ENCODE data around the gene TRABD2B. TPM values are rescaled to one million over a fixed set of nuclear protein-coding genes. Genes with fewer than 3 reads are reported as not detected.

TRABD2B gene
- total RNA-seq, 1 donor from 2014 or later: 1.8 TPM

- Histone ChIP-seq H3K4me1 (no peaks in the 10 kb centered on the region), H3K9me3 (no peaks in the 10 kb centered on the region), H3K36me3 (no peaks in the 10 kb centered on the region), H3K27ac (no peak overlapping the region), H3K4me3 (no peak overlapping the region), H3K27me3 (ENCODE audit: low read depth) (no peaks in the 10 kb centered on the region)
- TF ChIP-seq CTCF (IDR thresholded peaks at IDR 0.05): no peak
- ATAC-seq (no peak), DNase-seq (no peak)
- intact Hi-C loops (cut with DNase I): no loop called here
Measured at GRCh38 chr1:47774986-47775834, 222.0 kb downstream of the TRABD2B start.

- H3K27ac ChIP-seq: no peak overlapping the region
- intact Hi-C loops (cut with DNase I): no loop called here
- H3K36me3 ChIP-seq: no peaks in the 10 kb centered on the region
- no peak for TF ChIP-seq CTCF (IDR thresholded peaks at IDR 0.05)
- DNase-seq (no peak), ATAC-seq (no peak)
- H3K27me3 ChIP-seq (ENCODE audit: low read depth): no peaks in the 10 kb centered on the region
- no peaks in the 10 kb centered on the region for H3K4me1 ChIP-seq
- no peaks in the 10 kb centered on the region for H3K9me3 ChIP-seq
- no peak overlapping the region for H3K4me3 ChIP-seq
Measured at GRCh38 chr1:47772960-47773682, 224.1 kb downstream of the TRABD2B start.

GRCh38 chr1:47772281-47772680 is 224.9 kb downstream of the TRABD2B start:
- no peak for TF ChIP-seq CTCF (IDR thresholded peaks at IDR 0.05)
- no peak overlapping the region for H3K4me3 ChIP-seq
- DNase-seq (peak; percentile 29), ATAC-seq (no peak)
- no peaks in the 10 kb centered on the region for H3K27me3 ChIP-seq (ENCODE audit: low read depth)
- H3K36me3 ChIP-seq: no peaks in the 10 kb centered on the region
- no peaks in the 10 kb centered on the region for H3K4me1 ChIP-seq
- no peak overlapping the region for H3K27ac ChIP-seq
- H3K9me3 ChIP-seq: no peaks in the 10 kb centered on the region
- intact Hi-C loops (cut with DNase I): no loop called here

- no peak for ATAC-seq
- no peak overlapping the region for H3K4me3 ChIP-seq
- no peaks in the 10 kb centered on the region for H3K27me3 ChIP-seq (ENCODE audit: low read depth)
- intact Hi-C loops (cut with DNase I): no loop called here
- H3K4me1 ChIP-seq: no peaks in the 10 kb centered on the region
- TF ChIP-seq CTCF (IDR thresholded peaks at IDR 0.05): no peak
- peak; percentile 43 for DNase-seq
- no peak overlapping the region for H3K27ac ChIP-seq
- no peaks in the 10 kb centered on the region for H3K36me3 ChIP-seq
- H3K9me3 ChIP-seq: no peaks in the 10 kb centered on the region
Measured at GRCh38 chr1:47771751-47772150, 225.4 kb downstream of the TRABD2B start.

- Histone ChIP-seq H3K27me3 (ENCODE audit: low read depth) (no peaks in the 10 kb centered on the region), H3K9me3 (no peaks in the 10 kb centered on the region), H3K4me3 (no peak overlapping the region), H3K36me3 (no peaks in the 10 kb centered on the region), H3K4me1 (no peaks in the 10 kb centered on the region), H3K27ac (no peak overlapping the region)
- DNase-seq (peak; percentile 12), ATAC-seq (no peak)
- intact Hi-C loops (cut with DNase I): no loop called here
- TF ChIP-seq CTCF (IDR thresholded peaks at IDR 0.05): no peak
Measured at GRCh38 chr1:47769983-47770382, 227.2 kb downstream of the TRABD2B start.

Measured in lower lobe of right lung (tissue), 2 donors.